DMS153 (cell line): ENCODE results near the gene KLHL36.
A peak's percentile ranks its signal among the peaks of the same experiment; 100 is the strongest.
"Not testable (repeated sequence)": the region's sequence is repeated elsewhere in the genome, so short reads cannot be mapped to it uniquely, and the experiment has no call there.

Experiments used
- DNase-seq: peaks from one replicate; lab custom pipeline; 2025; lab: John Stamatoyannopoulos, UW

Gene KLHL36

GRCh38 chr16:84693869-84694268, 45.6 kb downstream of the KLHL36 start:
- not testable (repeated sequence) for DNase-seq

DNA sequence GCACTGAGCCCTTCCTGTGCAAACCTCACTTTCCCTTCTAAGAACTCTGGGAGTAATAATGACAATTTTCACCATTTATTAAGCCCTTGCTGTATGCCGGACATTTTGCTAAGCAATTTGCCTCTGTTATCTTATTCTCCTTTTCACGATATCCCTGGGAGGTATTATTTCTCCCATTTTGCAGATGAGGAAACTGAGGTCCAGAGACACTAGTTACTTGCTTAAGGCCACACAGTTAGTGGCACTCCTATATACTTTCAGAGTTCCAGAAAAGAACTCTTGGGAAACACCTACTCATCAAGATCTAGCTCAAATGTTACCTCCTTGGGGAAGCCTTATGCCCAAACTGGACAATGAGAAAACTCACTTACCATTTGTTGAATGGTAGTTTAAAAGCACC, 46.7 kb downstream of the KLHL36 start:
- no peak for DNase-seq

DNA sequence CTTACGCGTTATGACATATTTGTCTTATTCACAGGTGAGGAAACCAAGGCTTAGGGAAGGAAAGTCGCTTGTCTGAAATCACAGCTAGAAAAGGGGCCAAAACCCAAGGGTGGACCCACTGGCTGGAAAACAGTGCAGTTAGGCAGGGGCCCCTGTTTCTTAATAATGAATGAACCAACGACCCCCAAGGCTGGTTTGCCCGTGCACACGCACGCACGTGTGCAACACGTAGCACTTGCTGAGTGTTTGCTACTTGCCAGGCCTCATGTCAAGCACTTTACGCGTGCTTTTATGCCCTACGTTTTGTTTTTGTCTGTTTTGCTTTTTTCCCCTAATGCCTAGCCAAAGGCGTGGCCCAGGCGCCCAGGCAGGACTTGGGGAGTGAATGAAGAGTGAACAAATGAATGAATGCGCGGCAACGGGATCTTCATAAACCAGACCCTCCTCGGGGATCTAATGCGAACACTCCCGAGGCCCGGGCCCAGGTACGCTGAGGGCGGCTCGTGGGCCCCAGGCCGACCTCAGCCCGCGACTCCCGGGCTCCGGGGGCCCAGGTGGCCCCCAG, 50.9 kb downstream of the KLHL36 start:
- DNase-seq: no peak

- DNase-seq: peak; percentile 28
Observed at GRCh38 chr16:84699712-84700445, 51.6 kb downstream of the KLHL36 start, which contains the start of gene USP10. Gene USP10, plus strand, starts transcription at chr16:84700000. Its CDS starts 91 bp downstream, at chr16:84700091.

GRCh38 chr16:84700446-84701300, 52.4 kb downstream of the KLHL36 start:
- DNase-seq: no peak

DNA sequence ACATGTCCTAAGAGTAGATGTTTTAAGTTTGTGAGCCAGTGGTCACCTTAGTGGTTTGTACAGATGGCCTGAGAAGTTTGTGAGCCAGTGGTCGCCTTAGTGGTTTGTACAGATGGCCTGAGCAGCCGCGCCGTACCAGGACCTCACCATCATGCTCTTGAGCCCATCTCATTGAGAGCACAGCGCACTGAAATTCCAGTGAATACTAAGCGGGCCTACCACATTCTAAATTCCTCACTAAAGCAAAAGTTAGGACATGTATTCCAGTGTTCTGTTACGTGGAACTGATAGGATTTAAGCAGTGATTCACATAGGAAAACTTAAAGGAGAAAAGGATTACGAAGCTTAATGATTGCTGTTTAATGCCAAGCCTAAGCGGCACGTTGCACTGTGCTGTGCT, 55.4 kb downstream of the KLHL36 start:
- no peak for DNase-seq

DNA sequence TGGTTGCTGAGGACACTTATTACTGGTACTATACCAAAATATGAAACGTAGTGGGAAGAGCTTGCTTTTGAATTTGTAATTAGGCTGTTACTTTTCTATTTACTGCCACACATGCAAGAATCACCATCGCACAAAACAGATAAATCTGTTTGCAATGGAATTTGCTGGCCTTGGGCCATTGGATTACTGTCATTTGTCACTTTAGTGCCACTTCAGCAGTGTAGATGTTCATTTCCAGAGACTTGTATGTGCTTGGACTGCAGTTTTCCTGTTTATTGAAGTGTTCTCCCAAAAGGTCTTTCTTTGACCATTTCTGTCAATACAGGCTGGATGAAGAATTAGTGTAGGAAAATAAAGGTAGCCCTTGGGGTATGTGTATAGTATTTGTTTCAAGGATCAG, 55.9 kb downstream of the KLHL36 start:
- no peak for DNase-seq

- no peak for DNase-seq
Observed at GRCh38 chr16:84706856-84707255, 58.5 kb downstream of the KLHL36 start.

DNA sequence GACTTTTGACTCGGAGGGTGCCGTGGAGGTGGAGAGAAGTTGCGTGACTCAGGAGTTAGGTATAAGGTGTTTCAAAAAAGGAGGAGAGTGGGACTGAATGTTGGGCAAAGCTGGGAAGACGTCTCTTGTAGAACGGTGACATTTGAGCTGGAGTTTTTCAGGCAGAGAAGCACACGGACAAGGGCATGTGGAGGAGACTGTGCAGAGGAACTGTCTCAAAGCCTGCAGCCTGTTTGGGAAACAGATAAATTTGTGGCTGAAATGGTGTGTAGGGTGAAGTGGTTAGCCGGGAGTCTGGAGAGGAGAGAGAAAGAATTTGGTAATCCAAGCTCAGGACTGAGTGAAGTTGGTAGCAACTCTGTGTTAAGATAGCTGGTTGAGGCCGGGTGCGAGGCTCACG, 61.3 kb downstream of the KLHL36 start:
- DNase-seq: no peak

GRCh38 chr16:84710686-84711085, 62.4 kb downstream of the KLHL36 start:
- DNase-seq: no peak
